HG02798 (cell line): ENCODE data around the gene TNC.

Experiments used
- ATAC-seq: cut with Tn5 transposase; IDR thresholded peaks from one replicate; pipeline ENCODE4 v1.9.1; 2021; ENCODE audit warnings: mild to moderate bottlenecking; ENCODE audit not compliant: unreplicated experiment, poor library complexity

TNC gene

DNA sequence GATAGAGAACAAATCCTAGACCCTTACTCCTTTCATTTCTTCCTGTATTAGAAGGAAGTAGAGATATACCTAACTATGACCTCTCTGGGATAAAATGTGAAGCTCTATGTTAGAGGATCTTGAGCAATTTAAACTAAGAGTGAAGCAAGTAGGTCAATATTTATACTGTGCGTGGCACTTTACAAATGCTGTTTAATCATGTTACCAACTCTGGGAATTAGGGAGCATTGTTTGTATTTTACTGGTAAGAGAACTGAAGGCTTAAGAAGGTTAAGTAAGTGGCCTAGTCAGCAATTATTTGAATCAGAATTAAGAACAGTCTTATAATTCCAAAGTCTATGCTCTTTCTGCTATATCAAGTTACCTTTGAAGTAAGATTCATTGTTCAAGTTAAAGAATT lies 12.0 kb downstream of the TNC start:
- ATAC-seq, result no peak

- ATAC-seq, result no peak
Measured at GRCh38 chr9:115104908-115105307, 13.0 kb downstream of the TNC start.

DNA sequence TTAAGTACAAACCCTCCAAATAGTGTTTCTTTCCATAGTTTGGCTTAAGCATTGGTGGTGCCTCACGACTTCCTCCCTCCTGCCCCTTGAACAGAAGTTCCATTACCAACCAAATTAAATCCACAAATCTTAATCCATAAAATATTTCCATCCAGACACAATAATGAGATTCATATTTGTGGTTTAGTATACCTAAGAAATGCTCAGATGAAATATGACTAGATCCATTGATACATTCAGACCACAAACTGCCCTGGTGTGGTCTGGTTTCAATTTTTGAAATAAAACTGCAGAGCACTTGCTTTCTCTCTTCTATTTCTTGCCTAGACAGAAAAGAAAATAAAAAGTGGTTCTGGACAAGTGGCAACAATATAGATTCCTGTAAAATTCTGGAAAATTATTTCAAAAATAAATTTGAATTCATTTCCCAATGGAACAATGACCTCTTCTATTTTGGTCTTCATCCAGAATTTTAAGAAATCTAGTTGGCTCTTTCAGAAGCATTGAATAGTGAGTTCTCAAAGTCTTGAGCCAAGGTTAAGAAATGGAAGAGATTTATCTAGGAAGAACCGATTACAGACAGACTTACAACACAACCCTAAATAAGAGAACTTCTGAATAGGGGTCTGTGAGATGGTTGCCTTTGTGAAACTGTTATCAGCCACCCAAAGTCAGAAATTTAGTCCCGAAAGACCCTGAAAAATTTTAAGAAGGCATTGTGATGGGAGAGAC lies 14.0 kb downstream of the TNC start:
- no peak for ATAC-seq

GRCh38 chr9:115099901-115100300 lies 18.1 kb downstream of the TNC start:
- no peak for ATAC-seq

- no peak for ATAC-seq
Measured at GRCh38 chr9:115098226-115098965, 19.6 kb downstream of the TNC start.

DNA sequence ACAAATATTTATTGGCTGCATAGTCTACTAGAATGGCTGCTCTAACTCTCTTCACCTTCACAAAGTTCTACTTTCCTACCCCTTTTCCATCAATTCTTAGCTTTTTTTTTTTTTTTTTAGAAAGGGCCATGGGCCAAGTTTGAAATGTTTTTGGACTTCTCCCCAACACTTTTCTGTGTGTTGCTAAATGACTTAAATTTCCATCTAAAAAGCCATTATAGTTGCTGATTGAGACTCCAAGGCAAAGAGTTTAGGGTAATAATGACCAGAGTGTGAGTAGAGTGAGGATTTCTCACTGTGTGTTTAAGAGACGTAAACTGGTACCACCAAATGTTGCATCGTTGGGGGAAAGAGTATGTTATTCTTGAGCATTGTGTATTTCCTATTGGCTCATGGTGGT lies 24.4 kb downstream of the TNC start:
- no peak for ATAC-seq

GRCh38 chr9:115090486-115090885 lies 27.5 kb downstream of the TNC start:
- ATAC-seq, result no peak

DNA sequence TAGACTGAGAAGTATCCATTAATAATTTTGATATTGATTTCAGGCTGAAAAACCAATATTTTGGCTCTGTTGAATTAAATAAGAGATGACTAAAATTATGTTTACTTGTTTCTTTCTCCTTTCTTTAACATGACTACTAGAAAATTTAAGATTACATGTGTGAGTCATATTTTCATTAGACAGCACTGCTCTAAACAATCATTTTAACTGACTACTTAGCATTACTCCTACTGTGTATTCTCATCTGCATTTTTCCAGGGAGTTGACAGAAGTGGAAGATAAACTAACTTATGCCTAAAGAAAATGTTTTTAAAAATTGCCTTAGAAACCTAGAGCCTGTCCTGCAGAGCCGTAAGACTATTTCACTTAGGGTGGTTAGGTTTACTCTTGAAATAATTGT lies 29.1 kb downstream of the TNC start:
- ATAC-seq, result no peak

GRCh38 chr9:115086886-115087285 lies 31.1 kb downstream of the TNC start:
- no peak for ATAC-seq

- no peak for ATAC-seq
Measured at GRCh38 chr9:115086461-115086860, 31.5 kb downstream of the TNC start.

GRCh38 chr9:115085773-115086377 lies 32.1 kb downstream of the TNC start:
- ATAC-seq, result no peak

DNA sequence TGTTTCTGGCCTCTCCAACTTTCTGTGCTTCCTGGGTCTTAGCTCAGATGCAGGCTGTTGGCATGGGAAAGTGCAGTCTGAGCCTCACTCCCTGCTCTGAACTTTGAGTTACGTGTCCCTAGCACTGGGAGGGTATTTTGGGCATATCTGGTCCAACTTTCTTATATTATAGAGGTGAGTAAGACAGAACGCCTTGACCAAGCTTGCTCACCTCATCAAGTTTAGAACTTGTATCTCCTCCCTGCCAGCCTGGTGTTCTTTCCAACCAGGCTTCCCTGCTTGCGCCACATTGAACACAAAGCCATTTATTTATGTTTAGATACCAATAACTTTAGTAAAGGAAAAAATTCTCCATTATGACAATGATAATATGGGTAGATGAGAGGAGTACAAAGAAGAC lies 33.2 kb downstream of the TNC start:
- ATAC-seq, result no peak

DNA sequence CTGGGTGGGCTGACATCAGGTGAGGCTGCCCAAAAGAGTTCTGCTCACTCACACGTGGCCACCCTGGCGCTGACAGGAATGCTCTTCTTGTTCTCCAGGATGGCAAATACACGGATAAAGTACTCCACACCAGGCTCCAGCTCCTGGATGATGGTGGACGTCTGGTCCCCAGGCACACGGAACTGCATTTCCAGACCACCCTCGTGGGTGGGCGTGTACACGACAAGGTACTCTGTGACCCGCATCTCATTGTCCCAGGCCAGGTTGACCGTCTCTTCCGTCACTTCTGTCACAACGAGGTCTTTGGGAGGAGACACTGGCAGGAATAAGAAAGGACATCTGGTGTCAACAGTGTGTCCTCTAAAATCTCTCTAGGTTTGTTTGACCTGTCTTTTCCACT lies 33.8 kb downstream of the TNC start:
- ATAC-seq, result no peak

GRCh38 chr9:115080242-115080641 lies 37.7 kb downstream of the TNC start:
- ATAC-seq, result no peak

DNA sequence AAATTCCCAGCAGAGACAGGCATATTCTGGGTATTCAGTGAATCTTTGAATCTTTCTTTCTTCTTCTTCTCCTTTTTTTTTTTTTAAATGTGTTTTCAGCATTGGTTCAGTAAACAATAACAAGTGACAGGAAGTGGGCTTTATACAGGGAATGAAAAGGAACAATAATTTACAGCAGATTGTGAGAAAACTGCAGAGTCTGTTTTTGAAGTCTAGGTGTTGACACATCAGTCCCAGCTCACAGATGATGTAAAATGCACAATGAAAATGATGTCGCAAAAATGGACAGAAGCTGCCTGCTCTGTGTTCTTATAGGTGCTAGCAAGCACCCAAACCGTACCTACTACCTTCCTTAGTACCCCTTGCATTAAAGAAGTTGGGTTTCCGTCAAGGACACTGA lies 38.8 kb downstream of the TNC start:
- no peak for ATAC-seq

- no peak for ATAC-seq
Measured at GRCh38 chr9:115073456-115073855, 44.5 kb downstream of the TNC start.

DNA sequence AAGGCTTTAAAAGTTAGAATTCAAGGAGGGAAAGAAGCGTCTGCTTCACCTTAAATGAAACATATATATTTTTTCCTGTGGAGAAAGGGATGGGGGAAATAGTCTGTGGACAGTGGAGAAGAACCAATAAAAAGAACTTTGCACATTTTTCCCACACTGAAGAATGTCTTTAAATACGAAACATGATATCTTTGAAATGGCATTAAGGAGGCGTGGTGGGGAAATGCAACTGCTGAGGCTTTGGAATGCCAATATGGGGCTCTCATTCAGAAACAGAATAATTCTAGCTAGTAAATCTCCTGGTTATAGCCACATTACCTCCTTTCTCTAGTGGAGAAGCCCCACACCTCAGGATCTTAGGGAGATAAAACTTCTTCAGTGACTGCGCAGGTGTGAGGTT lies 46.8 kb downstream of the TNC start:
- no peak for ATAC-seq

DNA sequence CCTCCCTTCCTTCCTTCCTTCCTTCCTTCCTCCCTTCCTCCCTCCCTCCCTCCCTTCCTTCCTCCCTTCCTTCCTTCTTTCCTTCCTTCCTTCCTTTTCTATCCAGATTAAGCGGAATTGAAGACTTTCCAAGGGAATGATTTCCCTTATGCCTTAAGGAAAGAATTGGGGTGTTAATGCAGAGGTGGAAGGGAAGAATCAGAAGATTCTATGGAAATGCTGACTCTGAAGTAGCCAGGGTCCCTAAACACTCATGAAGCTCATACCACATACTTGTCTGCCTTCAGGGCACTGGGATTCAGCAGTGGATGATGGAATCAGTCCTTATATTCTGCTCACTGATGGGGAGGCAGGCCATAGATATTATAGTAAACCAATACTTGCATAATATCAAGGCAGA lies 48.2 kb downstream of the TNC start:
- ATAC-seq, result no peak

GRCh38 chr9:115069302-115069701 lies 48.7 kb downstream of the TNC start:
- ATAC-seq, result no peak

GRCh38 chr9:115068031-115068430 lies 49.9 kb downstream of the TNC start:
- no peak for ATAC-seq

- ATAC-seq, result no peak
Measured at GRCh38 chr9:115063058-115063845, 54.7 kb downstream of the TNC start.
